ENCODE results near the gene EGFR. TPM values are rescaled to one million over a fixed set of nuclear protein-coding genes. Genes with fewer than 3 reads are reported as not detected.

The EGFR gene
- total RNA-seq (0.57 and 1.3 TPM in 2 replicates), polyA plus RNA-seq (0.51 TPM in 1 of 2 replicates, not detected in the other)

DNA sequence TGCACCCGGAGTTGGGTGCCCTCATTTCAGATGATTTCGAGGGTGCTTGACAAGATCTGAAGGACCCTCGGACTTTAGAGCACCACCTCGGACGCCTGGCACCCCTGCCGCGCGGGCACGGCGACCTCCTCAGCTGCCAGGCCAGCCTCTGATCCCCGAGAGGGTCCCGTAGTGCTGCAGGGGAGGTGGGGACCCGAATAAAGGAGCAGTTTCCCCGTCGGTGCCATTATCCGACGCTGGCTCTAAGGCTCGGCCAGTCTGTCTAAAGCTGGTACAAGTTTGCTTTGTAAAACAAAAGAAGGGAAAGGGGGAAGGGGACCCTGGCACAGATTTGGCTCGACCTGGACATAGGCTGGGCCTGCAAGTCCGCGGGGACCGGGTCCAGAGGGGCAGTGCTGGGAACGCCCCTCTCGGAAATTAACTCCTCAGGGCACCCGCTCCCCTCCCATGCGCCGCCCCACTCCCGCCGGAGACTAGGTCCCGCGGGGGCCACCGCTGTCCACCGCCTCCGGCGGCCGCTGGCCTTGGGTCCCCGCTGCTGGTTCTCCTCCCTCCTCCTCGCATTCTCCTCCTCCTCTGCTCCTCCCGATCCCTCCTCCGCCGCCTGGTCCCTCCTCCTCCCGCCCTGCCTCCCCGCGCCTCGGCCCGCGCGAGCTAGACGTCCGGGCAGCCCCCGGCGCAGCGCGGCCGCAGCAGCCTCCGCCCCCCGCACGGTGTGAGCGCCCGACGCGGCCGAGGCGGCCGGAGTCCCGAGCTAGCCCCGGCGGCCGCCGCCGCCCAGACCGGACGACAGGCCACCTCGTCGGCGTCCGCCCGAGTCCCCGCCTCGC, at the start of gene EGFR:
EGFR (plus strand) TSS at position 657 of the 830 bp plus-strand sequence. CDS start 261 bp downstream, outside the sequence.
- Histone ChIP-seq H3K9me3 (ENCODE audit: low read depth) (no peaks in the 10 kb centered on the region), H3K36me3 (no peaks in the 10 kb centered on the region), H3K27me3 (peaks cover 95% of the 10 kb centered on the region), H3K27ac (no peak within 1 kb of the TSS), H3K4me1 (ENCODE audit: low read depth) (peaks cover 3% of the 10 kb centered on the region), H3K4me3 (peak within 1 kb of the TSS; percentile 72)
- TF ChIP-seq, protein P1, sequence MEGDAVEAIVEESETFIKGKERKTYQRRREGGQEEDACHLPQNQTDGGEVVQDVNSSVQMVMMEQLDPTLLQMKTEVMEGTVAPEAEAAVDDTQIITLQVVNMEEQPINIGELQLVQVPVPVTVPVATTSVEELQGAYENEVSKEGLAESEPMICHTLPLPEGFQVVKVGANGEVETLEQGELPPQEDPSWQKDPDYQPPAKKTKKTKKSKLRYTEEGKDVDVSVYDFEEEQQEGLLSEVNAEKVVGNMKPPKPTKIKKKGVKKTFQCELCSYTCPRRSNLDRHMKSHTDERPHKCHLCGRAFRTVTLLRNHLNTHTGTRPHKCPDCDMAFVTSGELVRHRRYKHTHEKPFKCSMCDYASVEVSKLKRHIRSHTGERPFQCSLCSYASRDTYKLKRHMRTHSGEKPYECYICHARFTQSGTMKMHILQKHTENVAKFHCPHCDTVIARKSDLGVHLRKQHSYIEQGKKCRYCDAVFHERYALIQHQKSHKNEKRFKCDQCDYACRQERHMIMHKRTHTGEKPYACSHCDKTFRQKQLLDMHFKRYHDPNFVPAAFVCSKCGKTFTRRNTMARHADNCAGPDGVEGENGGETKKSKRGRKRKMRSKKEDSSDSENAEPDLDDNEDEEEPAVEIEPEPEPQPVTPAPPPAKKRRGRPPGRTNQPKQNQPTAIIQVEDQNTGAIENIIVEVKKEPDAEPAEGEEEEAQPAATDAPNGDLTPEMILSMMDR (IDR thresholded peaks at IDR 0.05; ENCODE audit: low read depth, low read length), result no peak
- DNase-seq (ENCODE audit: low read depth in 1 of 2, low spot score in 1 of 2), result peak; percentile 57 to 87

DNA sequence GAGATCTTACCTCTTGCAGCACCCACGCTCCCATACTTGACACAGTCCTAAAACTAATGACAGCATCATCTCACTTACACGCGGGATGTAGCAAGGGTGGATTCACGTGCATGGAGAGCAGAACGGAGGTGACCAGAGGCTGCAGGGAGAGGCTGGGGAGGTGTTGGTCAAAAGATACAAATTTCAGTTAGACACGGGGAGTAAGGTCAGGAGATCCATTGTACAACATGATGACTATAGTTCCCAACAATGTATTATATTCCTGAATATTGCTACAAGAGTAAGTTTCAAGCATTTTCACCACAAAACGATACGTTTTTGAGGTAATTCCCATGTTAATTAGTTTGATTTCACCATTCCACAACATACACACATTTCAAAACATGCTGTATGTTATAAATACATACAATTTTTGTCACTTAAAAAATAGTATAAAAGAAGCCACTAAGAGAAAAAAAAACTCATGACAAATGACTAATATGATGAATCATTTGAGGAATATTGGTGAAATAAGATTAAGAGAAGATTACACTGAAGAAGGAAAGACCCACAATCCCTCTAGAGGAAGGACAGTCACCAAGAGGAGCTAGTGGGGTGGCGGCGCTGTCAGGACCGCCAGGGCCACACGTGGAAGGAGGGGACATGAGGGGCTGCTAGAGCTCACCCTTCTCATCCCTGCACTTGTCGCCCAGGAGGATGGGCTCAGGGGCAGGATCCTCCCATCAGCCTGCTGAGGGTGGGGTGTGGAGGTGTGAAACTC, 49.4 kb upstream of the EGFR start:
- no peak for DNase-seq (ENCODE audit: low read depth in 1 of 2, low spot score in 1 of 2)
- Histone ChIP-seq H3K36me3 (no peaks in the 10 kb centered on the region), H3K27ac (no peak overlapping the region), H3K4me3 (no peak overlapping the region), H3K9me3 (ENCODE audit: low read depth) (no peaks in the 10 kb centered on the region), H3K4me1 (ENCODE audit: low read depth) (no peaks in the 10 kb centered on the region), H3K27me3 (no peaks in the 10 kb centered on the region)
- TF ChIP-seq, protein P1 (IDR thresholded peaks at IDR 0.05; ENCODE audit: low read depth, low read length), result no peak

DNA sequence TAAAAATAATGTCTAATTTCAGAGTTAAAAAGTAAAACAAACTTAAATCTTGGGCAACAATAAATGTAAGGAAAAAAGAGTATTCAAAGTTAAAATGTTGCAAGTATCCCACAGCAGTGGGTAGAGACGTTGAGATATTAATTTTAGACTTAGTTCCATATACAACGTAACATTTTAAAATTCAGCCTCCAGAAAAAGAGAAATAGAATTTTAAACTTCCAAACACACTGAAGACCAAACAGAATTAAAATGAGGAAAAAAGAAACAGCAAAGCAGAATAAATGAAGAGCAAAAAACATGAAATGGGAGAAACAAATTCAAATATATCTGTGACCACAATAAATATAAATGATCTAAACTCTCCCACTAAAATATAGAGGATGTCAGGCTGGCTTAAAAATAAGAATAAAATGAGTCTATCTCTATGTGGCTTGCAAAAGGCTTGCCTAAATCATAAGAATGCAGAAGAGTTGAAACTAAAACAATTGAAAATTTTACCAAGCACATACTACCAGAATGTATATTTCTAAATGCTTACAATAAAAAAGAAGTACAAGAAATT, 46.0 kb upstream of the EGFR start:
- Histone ChIP-seq H3K9me3 (ENCODE audit: low read depth) (no peaks in the 10 kb centered on the region), H3K4me3 (no peak overlapping the region), H3K27ac (no peak overlapping the region), H3K4me1 (ENCODE audit: low read depth) (no peaks in the 10 kb centered on the region), H3K36me3 (no peaks in the 10 kb centered on the region), H3K27me3 (no peaks in the 10 kb centered on the region)
- TF ChIP-seq, protein P1 (IDR thresholded peaks at IDR 0.05; ENCODE audit: low read depth, low read length), result no peak
- DNase-seq (ENCODE audit: low read depth in 1 of 2, low spot score in 1 of 2), result no peak

DNA sequence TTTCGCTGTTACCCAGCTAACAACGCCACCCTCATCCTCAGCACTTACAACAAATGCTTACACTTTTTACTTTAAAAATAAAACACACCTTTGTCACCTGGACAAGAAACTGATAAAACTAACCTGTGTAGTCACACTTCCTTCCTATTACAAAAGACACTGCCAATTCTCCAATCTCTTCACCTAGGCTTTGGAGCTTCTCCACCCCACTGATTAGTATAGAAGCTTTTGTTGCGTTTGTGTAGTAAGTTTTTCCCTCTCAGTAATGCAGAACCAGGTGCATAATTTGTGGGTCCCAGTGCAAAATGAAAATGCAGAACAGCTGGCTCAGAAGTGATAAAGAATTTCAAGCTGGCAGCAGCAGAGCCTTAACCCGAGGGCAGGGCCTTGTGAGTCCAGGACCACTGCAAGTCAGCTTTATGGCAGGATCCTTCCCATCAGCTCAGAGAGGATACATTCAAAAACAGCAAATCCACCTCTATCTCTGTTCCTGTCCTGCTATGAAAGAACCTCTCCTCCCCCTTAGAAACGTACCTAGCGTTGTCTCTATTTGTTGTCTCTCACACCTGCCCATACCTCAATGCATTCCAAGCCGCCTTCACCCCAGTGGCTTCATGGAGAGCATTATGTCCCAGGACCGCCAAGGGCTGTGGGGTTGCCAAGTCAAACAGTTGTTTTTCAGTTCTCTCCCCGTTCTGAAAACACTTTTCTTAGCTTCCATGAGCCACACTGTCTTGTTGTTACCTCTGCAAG, 40.3 kb upstream of the EGFR start:
- H3K27me3 ChIP-seq, result no peaks in the 10 kb centered on the region
- H3K9me3 ChIP-seq (ENCODE audit: low read depth), result no peaks in the 10 kb centered on the region
- no peak overlapping the region for H3K27ac ChIP-seq
- no peak for DNase-seq (ENCODE audit: low read depth in 1 of 2, low spot score in 1 of 2)
- TF ChIP-seq, protein P1 (IDR thresholded peaks at IDR 0.05; ENCODE audit: low read depth, low read length), result no peak
- no peaks in the 10 kb centered on the region for H3K4me1 ChIP-seq (ENCODE audit: low read depth)
- H3K4me3 ChIP-seq, result no peak overlapping the region
- H3K36me3 ChIP-seq, result no peaks in the 10 kb centered on the region

DNA sequence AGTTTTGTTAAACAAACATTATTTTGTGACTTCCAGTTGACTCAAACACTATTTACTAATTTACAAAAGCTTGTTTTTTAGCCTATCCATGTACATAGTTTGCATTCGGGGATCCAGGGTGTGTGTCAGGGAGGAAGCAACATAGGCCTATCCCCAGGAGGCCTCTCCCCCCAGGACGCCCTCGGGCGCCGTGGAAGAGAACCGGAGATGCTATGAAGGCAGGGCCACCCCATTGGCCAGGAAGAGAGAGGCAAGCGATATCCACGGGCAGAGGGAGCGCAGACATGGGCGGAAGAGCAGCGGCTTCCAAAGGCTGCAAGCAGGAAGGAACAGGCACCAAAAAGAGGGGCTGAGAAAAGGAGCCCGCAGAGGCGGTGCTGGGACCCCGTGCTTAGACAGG, 38.3 kb upstream of the EGFR start:
- Histone ChIP-seq H3K27me3 (no peaks in the 10 kb centered on the region), H3K27ac (no peak overlapping the region)

More for the DNA sequence above, 38.3 kb upstream of the EGFR start:
- Histone ChIP-seq H3K36me3 (no peaks in the 10 kb centered on the region), H3K4me1 (ENCODE audit: low read depth) (no peaks in the 10 kb centered on the region), H3K4me3 (no peak overlapping the region), H3K9me3 (ENCODE audit: low read depth) (no peaks in the 10 kb centered on the region)
- no peak for DNase-seq (ENCODE audit: low read depth in 1 of 2, low spot score in 1 of 2)
- TF ChIP-seq, protein P1 (IDR thresholded peaks at IDR 0.05; ENCODE audit: low read depth, low read length), result no peak

Data from cardiac muscle cell (in vitro differentiated cells and primary cell).